AG04449 (cell line): ENCODE measurements around the gene KRTAP9-4.
"Not testable (repeated sequence)": the region's sequence is repeated elsewhere in the genome, so short reads cannot be mapped to it uniquely, and the experiment has no call there.

Experiments
- CTCF ChIA-PET: fragments of 350-600 bp; formaldehyde crosslinking; extraction: SDS; loops from one replicate; lab custom pipeline; 2021; ENCODE audit warnings: antibody characterized with exemption; lab: Yijun Ruan, JAX
- POLR2A ChIA-PET: fragments of 400-600, 350-600 bp; formaldehyde crosslinking; extraction: SDS; loops from one replicate; lab custom pipeline; 2020; ENCODE audit warnings: antibody characterized with exemption, inconsistent platforms; lab: Yijun Ruan, JAX
- DNase-seq: peaks from one replicate; pipeline ENCODE4 v3.0.0-alpha.2; 2010; ENCODE audit warnings: low read depth, low spot score
- H3K4me3 ChIP-seq: 2 replicates; pipeline ENCODE4 v1.5.1; 2011; ENCODE audit warnings: low read depth, mild to moderate bottlenecking, control low read depth, low read length
- CTCF ChIP-seq: IDR thresholded peaks from one replicate; pipeline ENCODE4 v1.5.1; 2011; ENCODE audit warnings: mild to moderate bottlenecking, moderate library complexity, low read length, control low read depth, inconsistent platforms; ENCODE audit not compliant: insufficient read depth; ENCODE audit errors: missing control alignments

The KRTAP9-4 gene

GRCh38 chr17:41271858-41272257, 22.4 kb downstream of the KRTAP9-4 start:
- POLR2A ChIA-PET = no interaction called here
- no peak for TF ChIP-seq CTCF
- no peak for DNase-seq
- CTCF ChIA-PET = interaction anchor here (1.3 kb wide), 1 partner anchor 11 kb away, joined by 3 read pairs; no protein-coding TSS in a partner anchor
- no peak overlapping the region for H3K4me3 ChIP-seq

- DNase-seq, H3K4me3 ChIP-seq, POLR2A ChIA-PET: not testable (repeated sequence)
- CTCF ChIA-PET = interaction anchor here (1.9 kb wide), 1 partner anchor 10 kb away, joined by 4 read pairs; no protein-coding TSS in a partner anchor
These were observed 26.2 kb downstream of the KRTAP9-4 start, which contains the start of gene KRTAP9-7 for GRCh38 chr17:41275648-41276190. TSS of gene KRTAP9-7 (plus strand) at chr17:41275698. CDS start at chr17:41275698, 0 bp downstream.

GRCh38 chr17:41278176-41278955, 28.9 kb downstream of the KRTAP9-4 start:
- ChIA-PET CTCF (interaction anchor here (1.2 kb wide), 1 partner anchor 44 kb away, joined by 5 read pairs; no protein-coding TSS in a partner anchor), POLR2A (no interaction called here)
- H3K4me3 ChIP-seq = no peak overlapping the region
- DNase-seq = no peak
- no peak for TF ChIP-seq CTCF

- ChIA-PET POLR2A (interaction anchor here (0.7 kb wide), 1 partner anchor 14 kb away, joined by 4 read pairs; no protein-coding TSS in a partner anchor), CTCF (interaction anchor here (2.0 kb wide), 1 partner anchor 265 kb away, joined by 6 read pairs; no protein-coding TSS in a partner anchor)
- TF ChIP-seq CTCF = no peak
- H3K4me3 ChIP-seq = no peak overlapping the region
- DNase-seq = peak; percentile 34
These were observed 34.6 kb downstream of the KRTAP9-4 start for GRCh38 chr17:41284043-41284442.

GRCh38 chr17:41284546-41284945, 35.1 kb downstream of the KRTAP9-4 start:
- no peak for TF ChIP-seq CTCF
- no peak overlapping the region for H3K4me3 ChIP-seq
- POLR2A ChIA-PET = no interaction called here
- DNase-seq = no peak
- CTCF ChIA-PET = no interaction called here

GRCh38 chr17:41287050-41287449, 37.6 kb downstream of the KRTAP9-4 start:
- no peak for DNase-seq
- CTCF ChIA-PET = interaction anchor here (0.6 kb wide), 1 partner anchor 331 kb away, joined by 3 read pairs; no protein-coding TSS in a partner anchor
- TF ChIP-seq CTCF = no peak
- no peak overlapping the region for H3K4me3 ChIP-seq
- POLR2A ChIA-PET = no interaction called here
